HepG2 (cell line): ENCODE data around the gene SAMM50. TPM values are rescaled to one million over a fixed set of nuclear protein-coding genes. Genes with fewer than 3 reads are reported as not detected.
A peak's percentile ranks its signal among the peaks of the same experiment; 100 is the strongest.

Source experiments
- ARNT ChIP-seq: fragments of 450-650 bp; IDR thresholded peaks from 2 replicates; pipeline ENCODE4 v1.6.1; 2017
- ERF ChIP-seq: IDR thresholded peaks from 2 replicates; pipeline ENCODE4 v1.6.1; 2018; ENCODE audit warnings: missing biosample characterization, missing genetic modification reagents
- GATA4 ChIP-seq: sonication (generic); IDR thresholded peaks from 2 replicates; pipeline ENCODE4 v1.6.1; 2016; ENCODE audit warnings: antibody characterized with exemption, low read depth, borderline replicate concordance
- IKZF1 ChIP-seq: fragments of 450-650 bp; IDR thresholded peaks from 2 replicates; pipeline ENCODE4 v1.7.1; 2016
- PATZ1 ChIP-seq: sonication (generic); formaldehyde crosslinking; IDR thresholded peaks from 2 replicates; pipeline ENCODE4 v1.4.0; 2020; ENCODE audit warnings: missing genetic modification reagents
- PAXIP1 ChIP-seq: sonication (generic); formaldehyde crosslinking; conservative IDR thresholded peaks from 2 replicates; pipeline ENCODE4 v1.4.0; 2020; ENCODE audit warnings: mild to moderate bottlenecking, missing genetic modification reagents, moderate library complexity
- RNF2 ChIP-seq: fragments of 450-650 bp; conservative IDR thresholded peaks from 2 replicates; pipeline ENCODE4 v1.6.1; 2016; ENCODE audit warnings: low read depth
- SETDB1 ChIP-seq: sonication (generic); formaldehyde crosslinking; IDR thresholded peaks from 2 replicates; pipeline ENCODE4 v1.5.1; 2020; ENCODE audit warnings: missing genetic modification reagents, mild to moderate bottlenecking, borderline replicate concordance
- SNAPC4 ChIP-seq: sonication (generic); formaldehyde crosslinking; IDR thresholded peaks from 2 replicates; pipeline ENCODE4 v1.4.0; 2020; ENCODE audit warnings: mild to moderate bottlenecking, missing genetic modification reagents
- TFAP4 ChIP-seq: sonication (generic); IDR thresholded peaks from 2 replicates; pipeline ENCODE4 v1.6.1; 2016; ENCODE audit warnings: low read depth, borderline replicate concordance
- ZEB1 ChIP-seq: IDR thresholded peaks from 2 replicates; pipeline ENCODE4 v1.6.1; 2012; ENCODE audit warnings: mild to moderate bottlenecking, low read depth, inconsistent platforms; ENCODE audit not compliant: insufficient replicate concordance
- ZNF263 ChIP-seq: sonication (generic); formaldehyde crosslinking; IDR thresholded peaks from 2 replicates; pipeline ENCODE4 v1.4.0; 2020; ENCODE audit warnings: missing genetic modification reagents
- ZNF558 ChIP-seq: sonication (generic); formaldehyde crosslinking; IDR thresholded peaks from 2 replicates; pipeline ENCODE4 v1.9.0; 2022; ENCODE audit warnings: mild to moderate bottlenecking, missing genetic modification reagents, borderline replicate concordance
- polyA plus RNA-seq, 8 experiments: library from polyadenylated mRNA; depleted of rRNA in 3 of 8; stranded (reverse) in 7 of 8; unstranded in 1 of 8; fragments of >200 nt; fragmentation: Illumina TruSeq in 4 of 8; extraction: Trizol in 4 of 8; gene quantifications; 2 replicates each; pipeline versions ENCODE4 v1.2.1 to v1.2.3, GENCODE V29; 2011 to 2016; ENCODE audit warnings: low read depth in 4 of 8, missing spikeins in 1 of 8, mixed read lengths in 1 of 8; ENCODE audit not compliant: insufficient read depth in 1 of 8
- total RNA-seq, 5 experiments: library from RNA; depleted of rRNA; stranded (reverse); fragments of >200 nt; fragmentation: Illumina TruSeq; extraction: Trizol; gene quantifications; 2 replicates each; pipeline ENCODE4 v1.2.3, GENCODE V29; 2016; ENCODE audit warnings: low read depth in 1 of 5

Gene SAMM50
- total and polyA plus RNA-seq, 2 of the 13 experiments (the other 11 are each of a cell fraction or from before 2014, with no cell fraction given): 34.7 to 63.4 TPM

- peak; percentile 61; the same call in 1 of the 2 replicates for TF ChIP-seq PATZ1 (CRISPR knock-in tag)
- TF ChIP-seq PAXIP1 (CRISPR knock-in tag): 0 out of 2 replicates have a peak, but pooled peaks have one; percentile 4
- no peak for TF ChIP-seq ARNT
- no peak for TF ChIP-seq SETDB1
- no peak for TF ChIP-seq ZEB1
- no peak for TF ChIP-seq RNF2
- TF ChIP-seq IKZF1: no peak
- TF ChIP-seq TFAP4: 0 out of 2 replicates have a peak, but pooled peaks have one; percentile 1
- TF ChIP-seq ZNF263 (CRISPR knock-in tag): no peak
- 0 out of 2 replicates have a peak, but pooled peaks have one; percentile 6 for TF ChIP-seq ZNF558
- TF ChIP-seq SNAPC4 (CRISPR knock-in tag): 0 out of 2 replicates have a peak, but pooled peaks have one; percentile 2
- TF ChIP-seq ERF (CRISPR knock-in tag): no peak
- no peak for TF ChIP-seq GATA4
Measured at GRCh38 chr22:43923191-43923590, 32.1 kb upstream of the SAMM50 start (continued).
